Activated naive CD4-positive, alpha-beta T cell treated with anti-CD3 and anti-CD28 coated beads for 36 hours (primary cell): ENCODE data around the gene PLA2G4E. TPM values are rescaled to one million over a fixed set of nuclear protein-coding genes. Genes with fewer than 3 reads are reported as not detected.
A peak's percentile ranks its signal among the peaks of the same experiment; 100 is the strongest.

Source experiments
- CTCF ChIA-PET: fragments of 350-600 bp; sonication (Branson Sonifier 250); formaldehyde crosslinking; loops from one replicate; lab custom pipeline; 2021; ENCODE audit warnings: antibody characterized with exemption; lab: Charles Lee
- DNase-seq: peaks from one replicate; pipeline ENCODE4 v3.0.0-alpha.2; 2020
- H3K27ac Mint-ChIP-seq: one replicate; pipeline ENCODE4 v1.8.0; 2021; ENCODE audit warnings: mild to moderate bottlenecking, mixed read lengths
- H3K27me3 Mint-ChIP-seq: one replicate; pipeline ENCODE4 v1.8.0; 2021; ENCODE audit warnings: low read depth, mixed read lengths
- H3K36me3 Mint-ChIP-seq: one replicate; pipeline ENCODE4 v1.8.0; 2021; ENCODE audit warnings: low read depth, mixed read lengths
- H3K4me1 Mint-ChIP-seq: one replicate; pipeline ENCODE4 v1.8.0; 2021; ENCODE audit warnings: low read depth, mixed read lengths
- H3K4me3 Mint-ChIP-seq: one replicate; pipeline ENCODE4 v1.8.0; 2021; ENCODE audit warnings: mild to moderate bottlenecking, moderate library complexity, mixed read lengths
- H3K9me3 Mint-ChIP-seq: one replicate; pipeline ENCODE4 v1.8.0; 2021; ENCODE audit warnings: mixed read lengths
- intact Hi-C: fragments of 100-400 bp; cut with micrococcal nuclease; formaldehyde crosslinking; loops from one replicate; pipeline ENCODE4 v1.15.1; 2023
- total RNA-seq, 2 experiments: library from RNA; stranded (reverse); gene quantifications; one replicate each; pipeline ENCODE4 v1.2.3, GENCODE V29; 2021

Gene PLA2G4E
- total RNA-seq, 2 experiments from 2014 or later: not detected

DNA sequence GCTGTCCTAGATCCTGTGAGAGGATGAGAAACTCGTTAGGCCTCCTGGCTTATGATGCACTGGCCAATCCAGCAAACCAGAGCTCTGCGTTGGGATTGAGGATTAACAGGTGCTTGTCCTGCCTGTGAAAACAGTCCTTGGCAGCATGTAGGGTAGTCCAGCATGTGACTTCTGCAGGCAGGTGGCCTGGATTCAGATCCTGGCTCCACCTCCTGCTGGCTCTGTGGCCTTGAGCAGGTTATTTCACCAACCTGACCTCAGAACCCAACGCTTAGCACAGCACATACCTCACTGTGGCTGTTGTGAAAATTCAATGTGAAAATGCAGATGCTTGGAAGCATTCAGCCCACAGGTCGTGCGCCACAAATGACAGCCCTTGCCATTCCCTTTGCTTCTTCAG lies 40.0 kb upstream of the PLA2G4E start:
- no peak overlapping the region for H3K27ac Mint-ChIP-seq
- intact Hi-C loops: no loop called here
- no peak for DNase-seq
- peaks cover 21% of the 10 kb centered on the region for H3K27me3 Mint-ChIP-seq
- no peaks in the 10 kb centered on the region for H3K9me3 Mint-ChIP-seq
- H3K4me3 Mint-ChIP-seq: no peak overlapping the region
- no peaks in the 10 kb centered on the region for H3K36me3 Mint-ChIP-seq
- H3K4me1 Mint-ChIP-seq: peaks cover 13% of the 10 kb centered on the region
- CTCF ChIA-PET: interaction anchor here (0.6 to 3.8 kb wide), 9 partner anchors 11 to 1113 kb away, joined by 3 to 25 read pairs (median 5); no protein-coding TSS in a partner anchor

DNA sequence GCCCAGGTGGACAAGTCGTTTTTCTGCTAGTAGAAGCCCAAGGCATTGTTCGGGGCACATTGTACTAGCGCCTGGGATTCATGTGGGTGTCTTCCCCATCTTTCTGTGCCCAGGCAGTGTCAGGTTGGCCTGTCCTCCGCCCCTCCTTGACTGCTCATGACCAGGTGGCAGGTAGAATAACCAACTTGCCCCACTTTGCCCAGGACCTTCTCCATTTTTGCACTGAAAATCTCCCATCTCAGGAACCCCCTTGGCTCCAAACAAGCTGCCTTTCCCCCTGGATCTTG lies 39.6 kb upstream of the PLA2G4E start:
- CTCF ChIA-PET: interaction anchor here (1.0 to 3.8 kb wide), 8 partner anchors 11 to 77 kb away, joined by 3 to 25 read pairs (median 4); no protein-coding TSS in a partner anchor
- H3K4me1 Mint-ChIP-seq: peaks cover 13% of the 10 kb centered on the region
- intact Hi-C loops: no loop called here
- H3K9me3 Mint-ChIP-seq: no peaks in the 10 kb centered on the region
- DNase-seq: no peak
- no peak overlapping the region for H3K4me3 Mint-ChIP-seq
- no peak overlapping the region for H3K27ac Mint-ChIP-seq
- peaks cover 22% of the 10 kb centered on the region for H3K27me3 Mint-ChIP-seq
- no peaks in the 10 kb centered on the region for H3K36me3 Mint-ChIP-seq

DNA sequence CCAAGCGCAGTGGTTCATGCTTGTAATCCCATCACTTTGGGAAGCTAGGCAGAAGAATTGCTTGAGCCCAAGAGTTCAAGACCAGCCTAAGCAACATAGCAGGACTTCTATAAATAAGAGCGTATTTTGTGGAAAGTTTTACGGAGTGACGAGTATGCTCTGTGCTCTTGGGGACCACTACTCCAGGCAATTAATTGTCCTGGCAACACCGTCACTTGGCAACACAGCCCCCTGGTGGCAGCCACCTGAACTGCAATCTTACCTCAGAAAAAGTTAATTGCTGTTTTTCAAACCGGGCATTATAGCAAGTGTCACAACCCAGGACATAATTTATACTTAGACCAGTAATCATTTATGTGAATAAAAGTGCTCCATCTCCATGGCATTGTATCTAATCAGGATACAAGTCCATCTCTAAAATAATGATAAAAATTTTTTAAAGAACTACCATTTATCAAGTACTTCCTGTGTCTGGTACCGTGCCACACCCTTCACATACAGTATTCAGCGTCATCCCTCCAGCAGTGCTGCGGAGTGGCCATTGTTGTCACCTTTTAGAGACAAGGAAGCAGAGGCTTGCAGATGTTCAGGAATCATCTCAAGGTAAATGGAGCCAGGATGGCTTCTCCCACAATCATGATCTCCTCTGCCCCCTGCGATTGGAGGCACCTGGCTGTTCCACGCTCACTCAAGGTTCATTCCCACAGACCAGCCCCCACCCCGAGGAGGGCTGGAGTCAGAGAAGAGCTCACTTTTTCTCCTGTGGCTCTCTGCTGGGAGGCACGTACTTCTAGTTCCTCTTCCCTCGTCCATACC lies 39.0 kb upstream of the PLA2G4E start:
- Mint-ChIP-seq H3K4me1 (peaks cover 13% of the 10 kb centered on the region), H3K4me3 (no peak overlapping the region), H3K27me3 (peaks cover 22% of the 10 kb centered on the region), H3K36me3 (no peaks in the 10 kb centered on the region), H3K9me3 (no peaks in the 10 kb centered on the region), H3K27ac (no peak overlapping the region)
- CTCF ChIA-PET: interaction anchor here (1.0 to 3.8 kb wide), 7 partner anchors 12 to 78 kb away, joined by 3 to 25 read pairs (median 4); no protein-coding TSS in a partner anchor
- intact Hi-C loops: loop anchor here (1.0 kb wide), 2 partner anchors 288 to 502 kb away; no protein-coding TSS in a partner anchor
- peak; percentile 87 for DNase-seq

DNA sequence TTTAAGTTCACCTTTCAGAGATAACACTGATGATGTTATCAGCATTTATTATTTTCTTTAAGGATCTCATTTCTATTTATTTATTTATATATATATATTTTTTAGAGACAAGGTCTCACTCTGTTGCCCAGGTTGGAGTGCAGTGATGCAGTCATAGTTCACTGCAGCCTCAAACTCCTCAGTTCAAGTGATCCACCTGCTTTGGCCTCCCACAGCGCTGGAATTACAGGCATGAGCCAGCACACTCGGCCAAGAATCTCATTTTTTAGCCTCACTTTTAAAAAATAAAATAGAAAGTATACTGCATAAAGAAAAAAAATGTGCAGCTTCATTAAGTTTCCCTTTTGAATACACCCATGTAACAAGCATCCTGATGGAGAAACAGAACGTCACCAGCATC lies 37.9 kb upstream of the PLA2G4E start:
- no peak overlapping the region for H3K27ac Mint-ChIP-seq
- DNase-seq: no peak
- peaks cover 13% of the 10 kb centered on the region for H3K4me1 Mint-ChIP-seq
- H3K27me3 Mint-ChIP-seq: peaks cover 20% of the 10 kb centered on the region
- H3K9me3 Mint-ChIP-seq: no peaks in the 10 kb centered on the region
- no peaks in the 10 kb centered on the region for H3K36me3 Mint-ChIP-seq
- CTCF ChIA-PET: interaction anchor here (1.5 to 3.8 kb wide), 2 partner anchors 69 to 72 kb away, joined by 4 to 25 read pairs; no protein-coding TSS in a partner anchor
- no peak overlapping the region for H3K4me3 Mint-ChIP-seq
- intact Hi-C loops: loop anchor here (1.0 kb wide), 2 partner anchors 286 to 500 kb away; no protein-coding TSS in a partner anchor

DNA sequence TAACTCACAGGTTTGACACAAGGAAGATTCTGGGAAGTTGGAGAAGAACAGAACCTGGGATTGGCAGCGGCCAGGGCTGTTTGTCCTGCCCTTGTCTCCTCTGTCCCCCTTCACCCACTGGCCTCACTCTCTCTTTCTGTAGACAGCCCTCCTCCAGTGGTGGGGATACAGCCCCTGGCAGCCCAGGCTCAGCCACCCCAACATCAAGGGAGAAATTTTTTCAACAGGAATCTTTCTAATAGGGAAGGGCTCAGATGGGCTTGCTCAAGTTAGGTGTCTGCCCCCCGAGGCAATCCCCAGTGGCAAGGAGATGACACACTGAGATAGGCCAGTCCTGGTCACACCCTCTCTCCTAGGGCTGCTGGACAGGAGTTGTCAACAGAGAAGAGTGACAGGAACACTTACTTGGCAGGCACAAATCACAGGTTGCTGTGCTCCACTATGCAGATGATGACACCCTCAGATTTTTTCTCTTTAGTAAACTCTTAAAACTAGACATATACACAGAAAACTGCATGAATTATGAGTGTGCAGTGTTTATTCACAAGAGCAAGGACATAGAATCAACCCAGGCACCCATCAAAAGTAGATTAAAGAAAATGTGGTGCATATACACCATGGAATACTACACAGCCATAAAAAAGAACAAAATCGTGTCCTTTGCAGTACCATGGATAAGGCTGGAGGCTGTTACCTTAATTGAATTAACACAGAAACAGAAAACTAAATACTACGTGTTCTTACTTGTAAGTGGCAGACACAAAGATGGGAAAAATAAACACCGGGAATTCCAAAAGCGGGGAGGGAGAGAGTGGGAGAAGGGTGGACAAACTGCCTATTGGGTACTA lies 37.2 kb upstream of the PLA2G4E start:
- H3K27ac Mint-ChIP-seq: no peak overlapping the region

DNA sequence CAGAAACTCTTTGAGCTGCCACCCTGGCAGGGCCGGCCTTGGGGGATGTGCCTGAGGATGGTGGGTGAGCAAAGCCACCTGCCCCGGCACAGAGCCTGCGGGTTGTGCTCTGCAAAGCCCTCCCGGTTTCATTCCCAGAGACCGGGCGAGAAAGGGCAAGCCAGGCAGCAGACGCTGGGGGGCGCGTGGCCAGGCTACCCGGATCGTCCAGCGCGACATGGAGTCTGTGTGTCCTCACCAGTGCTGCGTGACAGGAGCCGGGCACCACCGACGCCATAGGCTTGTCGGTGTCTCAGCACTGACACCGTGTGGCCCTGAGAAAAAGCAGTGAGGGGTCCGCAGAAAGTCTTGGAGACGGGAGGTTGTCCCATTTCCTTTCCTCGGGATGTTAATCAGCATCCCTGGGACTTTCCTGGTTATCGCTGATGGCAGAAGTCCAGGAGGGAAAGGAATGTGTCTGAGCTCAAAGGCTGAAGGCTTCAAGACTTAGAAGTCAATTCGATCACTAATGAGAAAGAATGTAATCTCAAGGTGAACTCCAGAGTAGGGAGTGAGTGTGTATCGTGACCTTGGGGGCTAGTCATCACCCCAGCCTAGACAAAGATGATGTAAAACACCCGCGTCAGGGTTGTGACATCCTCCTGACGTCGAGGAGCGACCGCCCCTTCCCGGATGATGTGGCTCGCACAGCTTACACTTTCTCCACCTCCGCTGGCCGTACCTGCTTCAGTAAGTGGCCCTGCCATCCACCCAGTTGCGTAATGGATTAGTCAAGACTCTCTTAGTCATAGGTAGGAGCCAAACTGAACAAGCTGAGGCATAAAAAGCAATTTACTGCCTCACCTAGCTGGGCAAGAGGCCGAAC lies 36.3 kb upstream of the PLA2G4E start:
- H3K4me3 Mint-ChIP-seq: peak overlapping the region; percentile 33
- H3K27ac Mint-ChIP-seq: no peak overlapping the region
- DNase-seq: peak; percentile 73
- intact Hi-C loops: loop anchor here (1.0 kb wide), 1 partner anchor 68 kb away; no protein-coding TSS in a partner anchor
- no peaks in the 10 kb centered on the region for H3K9me3 Mint-ChIP-seq
- no peaks in the 10 kb centered on the region for H3K36me3 Mint-ChIP-seq
- CTCF ChIA-PET: interaction anchor here (0.5 to 6.6 kb wide), 20 partner anchors 10 to 283 kb away, joined by 3 to 94 read pairs (median 3); partner anchors contain the start of genes EHD4 and MAPKBP1
- peaks cover 20% of the 10 kb centered on the region for H3K27me3 Mint-ChIP-seq
- peaks cover 13% of the 10 kb centered on the region for H3K4me1 Mint-ChIP-seq

More for the DNA sequence above, 37.2 kb upstream of the PLA2G4E start:
- Mint-ChIP-seq H3K4me3 (no peak overlapping the region), H3K9me3 (no peaks in the 10 kb centered on the region), H3K36me3 (no peaks in the 10 kb centered on the region), H3K4me1 (peaks cover 13% of the 10 kb centered on the region), H3K27me3 (peaks cover 20% of the 10 kb centered on the region)
- intact Hi-C loops: loop anchor here (1.0 kb wide), 1 partner anchor 69 kb away; no protein-coding TSS in a partner anchor
- CTCF ChIA-PET: interaction anchor here (0.5 to 6.6 kb wide), 15 partner anchors 11 to 284 kb away, joined by 3 to 94 read pairs (median 3); partner anchors contain the start of genes EHD4 and MAPKBP1
- DNase-seq: no peak

DNA sequence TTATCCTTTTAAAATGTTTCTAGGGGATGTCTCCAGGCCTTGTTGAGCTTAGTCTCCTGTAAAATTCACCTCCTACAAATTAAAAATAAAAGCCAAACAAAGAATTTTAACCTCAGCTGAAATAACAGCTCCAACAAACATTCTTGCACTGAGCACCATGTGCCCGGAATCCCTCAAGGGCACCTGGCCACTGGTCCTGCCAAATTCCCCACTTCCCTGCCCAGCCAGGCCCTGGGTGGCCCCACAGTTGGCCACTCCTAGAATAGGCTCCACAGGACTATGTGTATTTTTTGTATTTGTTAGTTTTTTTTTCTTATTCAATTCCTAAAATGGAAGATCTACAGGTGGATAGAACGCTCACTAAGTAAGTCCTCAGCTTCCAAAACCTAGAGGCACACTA lies 33.1 kb upstream of the PLA2G4E start:
- intact Hi-C loops: no loop called here
- no peak for DNase-seq
- CTCF ChIA-PET: interaction anchor here (1.0 to 6.6 kb wide), 2 partner anchors 11 to 63 kb away, joined by 3 to 94 read pairs; no protein-coding TSS in a partner anchor
- Mint-ChIP-seq H3K36me3 (no peaks in the 10 kb centered on the region), H3K27ac (no peak overlapping the region), H3K4me1 (peaks cover 13% of the 10 kb centered on the region), H3K4me3 (no peak overlapping the region), H3K27me3 (peaks cover 20% of the 10 kb centered on the region), H3K9me3 (no peaks in the 10 kb centered on the region)

DNA sequence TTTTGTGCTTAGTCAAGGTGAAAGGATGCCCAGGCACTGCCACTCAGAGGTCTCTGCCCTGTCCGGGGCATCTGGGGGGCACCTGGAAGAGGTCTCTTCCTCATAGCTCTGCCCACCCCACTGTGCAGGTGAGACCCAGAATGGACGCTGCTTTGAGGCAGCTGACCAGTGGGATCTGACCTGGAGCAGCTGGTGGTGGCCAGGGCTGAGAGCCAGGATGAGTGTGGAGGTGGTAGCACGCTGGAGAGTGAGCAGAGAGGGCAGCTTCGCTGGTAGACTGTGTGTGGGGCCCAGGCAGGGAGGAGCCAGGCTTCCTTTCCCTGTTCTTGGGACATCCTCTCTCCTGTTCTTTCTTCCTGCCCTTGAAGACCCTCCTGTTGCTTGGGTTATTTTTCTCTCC lies 32.2 kb upstream of the PLA2G4E start:
- intact Hi-C loops: no loop called here
- peaks cover 19% of the 10 kb centered on the region for H3K27me3 Mint-ChIP-seq
- no peak for DNase-seq

DNA sequence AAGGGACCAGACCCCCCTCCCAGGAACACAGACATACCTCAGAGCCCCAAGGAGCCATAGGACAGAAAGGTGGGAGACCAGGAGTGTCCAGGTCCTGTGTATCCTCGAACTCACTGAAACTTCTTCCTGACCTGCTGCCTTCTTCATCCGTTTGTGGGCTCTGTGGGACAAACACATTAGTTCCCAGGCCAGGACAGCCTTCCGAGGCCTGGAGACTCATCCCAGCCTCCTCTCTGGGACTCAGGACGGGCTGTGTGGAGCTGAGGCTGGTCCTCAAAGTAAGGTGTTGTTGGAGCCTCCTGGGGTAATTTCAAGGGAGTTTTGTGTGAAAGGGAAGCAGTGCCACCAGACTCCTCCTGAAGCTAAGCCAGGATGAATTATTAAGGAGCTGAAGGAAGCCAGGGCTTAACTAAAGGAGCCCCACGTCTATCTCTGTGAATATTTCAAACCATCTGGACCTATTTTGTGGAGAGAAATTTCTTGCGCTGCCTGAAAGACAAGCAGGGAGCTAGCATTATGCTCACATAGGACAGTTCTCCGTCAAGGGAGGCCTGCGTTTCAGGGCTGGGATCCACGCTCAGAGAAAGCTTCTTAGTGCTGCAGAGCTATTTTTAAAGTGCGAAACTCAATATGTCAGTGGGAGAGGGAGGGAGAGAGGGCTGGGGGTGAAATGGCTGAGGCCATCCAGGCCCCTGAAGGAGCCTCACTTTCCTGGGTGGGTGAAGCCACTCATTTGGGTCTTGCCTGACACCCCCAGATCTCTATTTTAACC lies 29.8 kb upstream of the PLA2G4E start:
- CTCF ChIA-PET: interaction anchor here (0.8 to 1.3 kb wide), 2 partner anchors 61 to 67 kb away, joined by 3 to 6 read pairs; no protein-coding TSS in a partner anchor
- H3K4me3 Mint-ChIP-seq: no peak overlapping the region
- no peak for DNase-seq
- no peaks in the 10 kb centered on the region for H3K36me3 Mint-ChIP-seq
- H3K4me1 Mint-ChIP-seq: no peaks in the 10 kb centered on the region
- no peaks in the 10 kb centered on the region for H3K9me3 Mint-ChIP-seq
- H3K27ac Mint-ChIP-seq: no peak overlapping the region
- H3K27me3 Mint-ChIP-seq: no peaks in the 10 kb centered on the region
- intact Hi-C loops: no loop called here

More for the DNA sequence above, 32.2 kb upstream of the PLA2G4E start:
- Mint-ChIP-seq H3K27ac (no peak overlapping the region), H3K4me3 (no peak overlapping the region), H3K9me3 (no peaks in the 10 kb centered on the region), H3K4me1 (peaks cover 13% of the 10 kb centered on the region), H3K36me3 (no peaks in the 10 kb centered on the region)
- CTCF ChIA-PET: interaction anchor here (6.6 kb wide), 1 partner anchor 62 kb away, joined by 94 read pairs; no protein-coding TSS in a partner anchor

DNA sequence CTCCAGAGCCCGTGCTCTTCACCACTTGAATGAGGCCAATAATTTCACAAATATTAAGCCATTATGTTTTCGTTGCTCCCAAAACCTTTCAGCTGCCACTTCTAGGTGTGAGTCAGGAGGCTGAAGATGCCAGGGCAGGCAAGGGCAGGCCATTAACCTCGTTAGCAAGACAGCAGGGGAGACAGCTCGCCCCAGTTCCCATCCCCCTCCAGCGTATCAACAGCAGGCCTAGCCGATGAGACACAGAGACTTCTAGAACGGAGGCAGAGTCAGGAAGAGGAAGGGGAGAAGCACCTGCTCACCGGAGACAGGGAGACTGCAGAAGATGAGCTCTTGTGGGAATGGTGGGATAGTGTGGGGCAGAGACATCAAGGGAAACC lies 28.0 kb upstream of the PLA2G4E start:
- CTCF ChIA-PET: interaction anchor here (1.1 kb wide), 1 partner anchor 59 kb away, joined by 5 read pairs; no protein-coding TSS in a partner anchor
- DNase-seq: no peak
- H3K36me3 Mint-ChIP-seq: no peaks in the 10 kb centered on the region
- no peaks in the 10 kb centered on the region for H3K9me3 Mint-ChIP-seq
- no peaks in the 10 kb centered on the region for H3K4me1 Mint-ChIP-seq
- intact Hi-C loops: no loop called here
- H3K27ac Mint-ChIP-seq: no peak overlapping the region
- H3K27me3 Mint-ChIP-seq: no peaks in the 10 kb centered on the region
- H3K4me3 Mint-ChIP-seq: no peak overlapping the region
